ENCODE data around the gene CSTB.
A peak's percentile ranks its signal among the peaks of the same experiment; 100 is the strongest.

CSTB gene

DNA sequence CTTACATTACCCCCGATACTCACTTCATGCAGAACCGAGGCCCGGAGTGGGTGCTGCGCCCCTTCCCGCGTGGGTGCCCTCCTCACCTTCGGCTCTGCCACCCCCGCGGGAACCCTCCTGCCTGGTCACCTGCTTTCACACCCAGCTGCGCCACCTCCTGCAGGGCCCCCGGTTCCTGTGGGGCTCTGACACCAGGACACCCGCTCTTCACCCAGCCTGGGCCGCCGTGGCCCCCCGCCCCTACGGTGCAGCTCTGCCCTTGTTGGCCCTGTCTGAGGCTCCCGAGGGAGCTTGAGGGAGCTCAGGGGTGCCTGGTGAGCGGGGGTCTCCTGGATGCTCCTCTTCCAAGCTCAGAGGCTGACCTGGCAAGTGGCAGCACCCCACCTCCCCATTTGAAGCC is 32.3 kb upstream of the CSTB start:
- Histone ChIP-seq H3K27ac (no peak overlapping the region), H3K4me3 (no peak overlapping the region), H3K9ac (ENCODE audit: insufficient read length) (no peak overlapping the region), H3K9me3 (ENCODE audit: low read depth, low read length) (no peaks in the 10 kb centered on the region), H3K36me3 (ENCODE audit: insufficient read depth, low read length) (peaks cover 4% of the 10 kb centered on the region; the same call in 1 of the 2 replicates)
- no peak for TF ChIP-seq FOXP2 (optimal IDR thresholded peaks at IDR 0.05; ENCODE audit: control extremely low read depth, extremely low read length, insufficient read depth)
- no peak for TF ChIP-seq POLR2AphosphoS5 (IDR thresholded peaks at IDR 0.05; ENCODE audit: borderline replicate concordance, low read depth, low read length)
- no peak for TF ChIP-seq EZH2 (IDR thresholded peaks at IDR 0.05)
- no peak for DNase-seq (ENCODE audit: low read depth, low spot score)

DNA sequence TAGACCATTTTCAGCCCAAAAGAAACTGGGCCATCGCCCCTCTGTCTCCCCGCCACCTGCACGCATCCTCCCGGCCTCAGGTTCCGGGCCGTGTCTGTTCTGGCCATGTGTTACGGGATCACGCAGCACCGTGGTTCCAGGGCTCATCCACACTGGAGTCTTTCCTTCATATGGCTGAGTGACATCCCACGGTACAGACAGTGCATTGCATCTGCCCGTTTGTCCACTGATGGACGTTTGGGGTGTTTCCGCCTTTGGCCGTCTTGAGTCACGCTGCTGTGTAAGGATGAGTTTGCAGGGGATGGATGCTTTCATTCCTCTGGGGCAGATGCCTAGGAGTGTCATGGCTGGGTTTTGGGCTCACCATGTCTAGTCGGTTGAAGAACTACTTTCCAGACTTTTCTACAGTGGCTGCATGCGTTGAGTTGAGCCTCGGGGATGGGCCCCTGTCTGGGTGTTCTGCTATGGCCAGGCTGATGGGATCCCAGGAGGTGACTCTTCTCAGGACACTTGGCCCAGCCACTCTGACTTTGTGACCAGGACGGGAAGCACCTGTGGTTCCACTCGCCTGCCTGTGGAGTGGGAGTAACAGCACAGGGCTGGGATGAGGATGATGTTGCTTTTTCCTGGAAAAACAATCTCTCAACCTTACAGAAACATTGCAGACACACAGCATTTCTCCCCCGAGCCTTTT is 30.1 kb upstream of the CSTB start:
- H3K9ac ChIP-seq (ENCODE audit: insufficient read length) = no peak overlapping the region
- peak overlapping the region; percentile 64 for H3K27ac ChIP-seq
- peaks cover 25% of the 10 kb centered on the region; the same call in 1 of the 2 replicates for H3K36me3 ChIP-seq (ENCODE audit: insufficient read depth, low read length)
- no peak for DNase-seq (ENCODE audit: low read depth, low spot score)
- H3K9me3 ChIP-seq (ENCODE audit: low read depth, low read length) = no peaks in the 10 kb centered on the region
- TF ChIP-seq FOXP2 (optimal IDR thresholded peaks at IDR 0.05; ENCODE audit: control extremely low read depth, extremely low read length, insufficient read depth) (no peak), POLR2AphosphoS5 (IDR thresholded peaks at IDR 0.05; ENCODE audit: borderline replicate concordance, low read depth, low read length) (no peak), EZH2 (IDR thresholded peaks at IDR 0.05) (no peak)
- H3K4me3 ChIP-seq = no peak overlapping the region

DNA sequence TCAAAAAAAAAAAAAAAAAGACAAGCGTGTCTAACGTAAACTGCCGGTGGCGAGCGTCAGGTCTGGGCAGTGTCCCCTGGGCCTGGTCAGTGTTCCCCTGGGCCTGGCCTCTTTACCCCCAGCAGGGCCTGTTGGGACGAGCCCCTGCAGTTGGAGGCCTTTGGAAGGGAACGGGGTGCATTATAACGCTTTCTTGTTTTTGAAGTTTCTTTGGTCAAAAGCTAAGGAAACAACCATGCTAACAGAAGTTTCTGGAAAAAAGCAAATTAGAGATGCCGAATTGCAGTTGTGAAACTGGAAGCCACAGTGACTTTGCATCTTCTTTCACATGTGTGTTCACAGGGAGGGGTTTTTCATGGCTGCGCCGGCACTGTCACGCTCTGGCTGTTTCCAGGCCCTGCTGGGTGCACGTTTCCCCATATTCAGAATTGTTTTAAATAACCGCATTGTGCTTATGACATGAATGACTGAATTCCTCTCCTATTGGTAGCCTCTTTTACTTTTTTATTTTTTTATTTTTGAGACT is 29.2 kb upstream of the CSTB start:
- DNase-seq (ENCODE audit: low read depth, low spot score) = no peak
- H3K27ac ChIP-seq = peak overlapping the region; percentile 48
- H3K9ac ChIP-seq (ENCODE audit: insufficient read length) = no peak overlapping the region
- H3K36me3 ChIP-seq (ENCODE audit: insufficient read depth, low read length) = peaks cover 33% of the 10 kb centered on the region; the same call in 1 of the 2 replicates
- TF ChIP-seq POLR2AphosphoS5 (IDR thresholded peaks at IDR 0.05; ENCODE audit: borderline replicate concordance, low read depth, low read length) (no peak), FOXP2 (optimal IDR thresholded peaks at IDR 0.05; ENCODE audit: control extremely low read depth, extremely low read length, insufficient read depth) (no peak), EZH2 (IDR thresholded peaks at IDR 0.05) (no peak)
- no peaks in the 10 kb centered on the region for H3K9me3 ChIP-seq (ENCODE audit: low read depth, low read length)
- no peak overlapping the region for H3K4me3 ChIP-seq

DNA sequence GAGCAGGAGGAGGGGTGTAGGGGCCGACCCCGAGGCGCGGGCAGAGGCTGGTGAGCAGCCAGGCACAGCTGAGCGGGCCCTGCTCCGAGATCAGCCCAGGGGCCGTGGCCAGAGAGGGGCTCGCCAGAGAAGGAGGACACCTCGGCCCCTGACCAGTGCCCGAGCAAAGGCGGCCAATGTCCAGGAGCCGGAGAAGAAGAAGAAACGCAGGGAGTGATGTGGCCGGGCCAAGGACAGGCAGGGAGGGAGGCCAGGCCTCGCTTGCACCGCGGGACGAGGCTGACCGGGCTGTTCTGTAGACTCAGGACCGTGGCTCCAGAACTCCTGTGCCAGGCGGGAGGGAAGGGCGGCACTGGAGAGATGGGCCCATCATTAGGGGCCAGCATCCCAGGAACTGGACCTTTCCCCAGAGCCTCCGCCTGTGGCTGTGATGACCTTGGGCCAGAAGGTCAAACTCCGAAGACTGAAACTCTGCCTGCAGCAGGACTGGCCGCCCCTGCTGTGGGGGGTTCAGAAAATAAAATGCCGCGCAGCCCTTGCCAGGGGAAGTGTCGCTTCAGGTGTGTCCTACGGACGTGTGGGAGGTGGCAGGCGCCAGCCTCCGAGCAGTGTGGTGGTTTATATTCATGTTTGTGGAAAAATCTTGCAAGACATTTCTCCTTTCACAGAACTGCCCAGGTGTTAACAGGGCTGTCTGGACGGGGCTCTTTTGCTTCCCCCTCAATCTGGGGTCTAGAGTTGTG is 27.6 kb upstream of the CSTB start:
- no peak overlapping the region for H3K4me3 ChIP-seq
- H3K27ac ChIP-seq = no peak overlapping the region
- H3K9ac ChIP-seq (ENCODE audit: insufficient read length) = no peak overlapping the region
- TF ChIP-seq POLR2AphosphoS5 (IDR thresholded peaks at IDR 0.05; ENCODE audit: borderline replicate concordance, low read depth, low read length) (no peak), FOXP2 (optimal IDR thresholded peaks at IDR 0.05; ENCODE audit: control extremely low read depth, extremely low read length, insufficient read depth) (no peak), EZH2 (IDR thresholded peaks at IDR 0.05) (no peak)
- no peak for DNase-seq (ENCODE audit: low read depth, low spot score)
- peaks cover 48% of the 10 kb centered on the region; the same call in 1 of the 2 replicates for H3K36me3 ChIP-seq (ENCODE audit: insufficient read depth, low read length)
- H3K9me3 ChIP-seq (ENCODE audit: low read depth, low read length) = no peaks in the 10 kb centered on the region

DNA sequence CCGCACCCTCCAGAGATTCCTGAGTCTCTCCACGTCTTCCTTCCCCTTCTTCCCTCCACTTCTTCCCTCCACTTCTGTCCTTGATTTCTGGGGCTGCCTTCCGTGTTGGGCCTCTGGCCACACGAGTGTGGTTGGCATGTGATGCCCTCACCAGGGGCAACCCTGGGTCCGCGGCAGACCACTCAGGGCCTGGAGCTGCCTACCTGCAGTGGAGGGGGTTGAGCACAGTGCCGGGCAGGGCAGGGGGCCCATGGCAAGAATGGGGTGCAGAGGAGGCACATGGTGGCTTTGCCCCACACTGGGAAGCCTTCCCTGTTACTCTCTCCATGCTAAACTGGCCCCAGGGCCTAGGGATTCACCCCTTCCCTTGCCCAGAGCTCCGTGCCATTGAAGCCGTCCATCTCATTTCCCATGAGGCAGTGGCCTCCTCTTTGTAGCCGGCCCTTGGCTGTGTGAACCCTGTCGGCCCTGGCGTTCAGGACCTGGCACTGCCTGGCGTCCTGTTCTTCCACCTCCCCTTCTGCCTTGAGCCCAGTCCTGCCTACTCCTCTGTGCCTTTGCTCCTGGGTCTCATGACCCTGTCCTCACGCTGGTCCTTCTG is 26.7 kb upstream of the CSTB start:
- Histone ChIP-seq H3K4me3 (no peak overlapping the region), H3K9me3 (ENCODE audit: low read depth, low read length) (no peaks in the 10 kb centered on the region), H3K27ac (no peak overlapping the region), H3K36me3 (ENCODE audit: insufficient read depth, low read length) (peaks cover 58% of the 10 kb centered on the region; the same call in 1 of the 2 replicates), H3K9ac (ENCODE audit: insufficient read length) (no peak overlapping the region)
- TF ChIP-seq FOXP2 (optimal IDR thresholded peaks at IDR 0.05; ENCODE audit: control extremely low read depth, extremely low read length, insufficient read depth) (no peak), POLR2AphosphoS5 (IDR thresholded peaks at IDR 0.05; ENCODE audit: borderline replicate concordance, low read depth, low read length) (no peak), EZH2 (IDR thresholded peaks at IDR 0.05) (no peak)
- DNase-seq (ENCODE audit: low read depth, low spot score) = no peak

DNA sequence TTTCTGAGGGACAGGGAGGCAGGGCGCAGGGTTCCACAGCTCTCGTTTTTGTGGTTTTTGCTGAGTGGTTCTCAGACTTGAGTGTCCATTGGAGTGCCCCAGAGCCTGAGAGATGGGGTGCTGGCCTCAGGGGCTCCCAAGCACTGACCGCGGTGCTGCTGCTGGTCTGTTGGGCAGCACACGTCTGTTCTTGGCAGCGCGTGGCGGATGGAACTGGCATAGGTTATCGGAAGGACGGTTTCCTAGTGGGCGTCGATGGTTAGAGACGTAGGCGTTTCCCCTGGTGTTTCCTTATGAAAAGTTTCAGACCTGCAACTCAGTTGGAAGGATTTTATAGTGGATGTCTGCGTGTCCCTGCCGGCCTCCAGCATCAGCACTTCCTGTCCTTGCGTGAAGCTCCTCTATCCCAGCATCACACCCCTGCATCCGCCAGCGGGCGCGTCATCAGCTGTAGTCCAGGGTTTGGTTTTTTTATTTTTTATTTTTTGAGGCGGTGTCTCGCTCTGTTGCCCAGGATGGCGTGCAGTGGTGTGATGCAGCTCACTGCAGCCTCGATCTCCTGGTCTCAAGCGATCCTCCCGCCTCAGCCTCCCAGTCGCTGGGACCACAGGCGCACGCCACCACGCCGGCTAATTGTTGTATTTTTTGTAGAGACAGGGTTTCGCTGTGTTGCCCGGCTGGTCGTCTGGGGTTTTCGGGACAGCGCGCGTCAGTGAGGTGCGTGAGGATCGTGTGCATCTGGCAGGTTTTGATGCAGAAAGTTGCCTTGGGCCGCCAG is 25.1 kb upstream of the CSTB start:
- TF ChIP-seq POLR2AphosphoS5 (IDR thresholded peaks at IDR 0.05; ENCODE audit: borderline replicate concordance, low read depth, low read length) = no peak
- no peak for TF ChIP-seq FOXP2 (optimal IDR thresholded peaks at IDR 0.05; ENCODE audit: control extremely low read depth, extremely low read length, insufficient read depth)
- no peak overlapping the region for H3K9ac ChIP-seq (ENCODE audit: insufficient read length)
- DNase-seq (ENCODE audit: low read depth, low spot score) = no peak
- no peaks in the 10 kb centered on the region for H3K9me3 ChIP-seq (ENCODE audit: low read depth, low read length)
- H3K4me3 ChIP-seq = no peak overlapping the region
- H3K27ac ChIP-seq = no peak overlapping the region
- H3K36me3 ChIP-seq (ENCODE audit: insufficient read depth, low read length) = peaks cover 74% of the 10 kb centered on the region

DNA sequence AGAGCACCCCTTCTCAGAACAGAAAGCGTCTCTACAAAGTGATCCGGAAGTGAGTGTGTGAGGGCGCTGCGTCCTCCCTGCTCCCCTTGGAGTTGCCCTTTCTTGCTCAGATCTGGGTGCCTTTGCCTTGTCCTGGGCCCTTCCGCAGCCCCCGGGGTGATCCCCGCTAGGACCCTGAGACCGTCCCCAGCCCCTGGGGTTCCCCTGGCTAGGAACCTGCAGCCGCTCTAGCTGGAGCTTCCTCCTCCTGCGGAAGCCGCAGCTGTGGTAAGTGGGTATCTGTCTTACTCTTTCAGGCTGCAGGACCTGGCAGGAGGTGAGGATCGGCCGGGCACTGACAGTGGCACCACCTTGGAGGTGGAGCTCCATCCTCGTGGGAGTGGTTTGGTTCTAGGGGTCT is 24.5 kb upstream of the CSTB start:
- H3K4me3 ChIP-seq = no peak overlapping the region
- TF ChIP-seq FOXP2 (optimal IDR thresholded peaks at IDR 0.05; ENCODE audit: control extremely low read depth, extremely low read length, insufficient read depth) (no peak), POLR2AphosphoS5 (IDR thresholded peaks at IDR 0.05; ENCODE audit: borderline replicate concordance, low read depth, low read length) (no peak), EZH2 (IDR thresholded peaks at IDR 0.05) (no peak)
- no peak for DNase-seq (ENCODE audit: low read depth, low spot score)
- no peak overlapping the region for H3K27ac ChIP-seq
- no peaks in the 10 kb centered on the region for H3K9me3 ChIP-seq (ENCODE audit: low read depth, low read length)
- peaks cover 79% of the 10 kb centered on the region for H3K36me3 ChIP-seq (ENCODE audit: insufficient read depth, low read length)
- no peak overlapping the region for H3K9ac ChIP-seq (ENCODE audit: insufficient read length)
